Breast epithelium (tissue), 4 donors: ENCODE measurements around the gene SLC18A2. TPM values are rescaled to one million over a fixed set of nuclear protein-coding genes. Genes with fewer than 3 reads are reported as not detected.
A peak's percentile ranks its signal among the peaks of the same experiment; 100 is the strongest.

Experiments used
- DNase-seq, 2 donors: peaks; one replicate each; pipeline ENCODE4 v3.0.0-alpha.2; 2019; ENCODE audit warnings: low spot score in 2 of 2
- H3K27ac ChIP-seq, 2 donors: fragments of 200-600 bp; sonication (generic) in 1 of 2; one replicate each; pipeline ENCODE4 v1.5.1; 2016 to 2019; ENCODE audit warnings: mild to moderate bottlenecking in 1 of 2
- H3K27me3 ChIP-seq, 2 donors: fragments of 200-600 bp; sonication (generic) in 1 of 2; one replicate each; pipeline versions ENCODE4 v1.5.1 to v1.6.0; 2017 to 2019; ENCODE audit warnings: control low read depth in 1 of 2, mild to moderate bottlenecking in 1 of 2
- H3K36me3 ChIP-seq: fragments of 200-600 bp; one replicate; pipeline ENCODE4 v1.5.1; 2019
- H3K4me1 ChIP-seq, 2 donors: fragments of 200-600 bp; sonication (generic); one replicate each; pipeline ENCODE4 v1.5.1; 2016 to 2019; ENCODE audit warnings: control low read depth in 1 of 2
- H3K4me3 ChIP-seq, 3 donors: fragments of 200-600 bp; sonication (generic); 1 replicate in 2 of 3; 2 replicates in 1 of 3; pipeline ENCODE4 v1.5.1; 2016 to 2019; ENCODE audit warnings: mild to moderate bottlenecking in 3 of 3, moderate library complexity in 2 of 3
- H3K9me3 ChIP-seq, 2 donors: fragments of 200-600 bp; sonication (generic) in 1 of 2; one replicate each; pipeline ENCODE4 v1.5.1; 2016 to 2019; ENCODE audit warnings: control low read depth in 1 of 2
- CTCF ChIP-seq, 3 donors: fragments of 450-650 bp; IDR thresholded peaks; one replicate each; pipeline ENCODE4 v1.5.1; 2016 to 2017; ENCODE audit warnings: antibody characterized with exemption in 3 of 3, mild to moderate bottlenecking in 3 of 3, moderate library complexity in 3 of 3
- POLR2A ChIP-seq: fragments of 450-650 bp; IDR thresholded peaks from one replicate; pipeline ENCODE4 v1.6.1; 2016; ENCODE audit warnings: antibody characterized with exemption, mild to moderate bottlenecking, moderate library complexity
- POLR2AphosphoS5 ChIP-seq, 3 donors: sonication (generic); formaldehyde crosslinking; IDR thresholded peaks; one replicate each; pipeline ENCODE4 v1.6.1; 2017; ENCODE audit warnings: antibody characterized with exemption in 3 of 3
- intact Hi-C: fragments of 100-400 bp; cut with DNase I; formaldehyde crosslinking; loops from one replicate; pipeline ENCODE4 v1.15.1; 2023; ENCODE audit warnings: low total_unique reads
- total RNA-seq, 3 donors: library from RNA; depleted of rRNA; stranded (reverse); fragments of >200 nt; gene quantifications; one replicate each; pipeline ENCODE4 v1.1.0, GENCODE V29; 2016

The SLC18A2 gene
- total RNA-seq, 3 donors from 2014 or later, result 0.73 to 2.1 TPM; not detected in 1

GRCh38 chr10:117212176-117212575 lies 28.7 kb upstream of the SLC18A2 start:
- H3K27me3 ChIP-seq, result peaks cover 0 to 13% of the 10 kb centered on the region in 2 donors
- no peak overlapping the region for H3K27ac ChIP-seq
- DNase-seq, result no peak
- peaks cover 5 to 28% of the 10 kb centered on the region in 2 donors for H3K9me3 ChIP-seq
- intact Hi-C loops, result no loop called here
- H3K4me3 ChIP-seq, result no peak overlapping the region
- peaks cover 2 to 8% of the 10 kb centered on the region in 2 donors for H3K4me1 ChIP-seq
- H3K36me3 ChIP-seq, result no peaks in the 10 kb centered on the region
- TF ChIP-seq POLR2A (no peak), CTCF (IDR thresholded peaks at IDR 0.05) (no peak), POLR2AphosphoS5 (IDR thresholded peaks at IDR 0.05) (no peak)

GRCh38 chr10:117214401-117214800 lies 26.5 kb upstream of the SLC18A2 start:
- Histone ChIP-seq H3K9me3 (peaks cover 5 to 28% of the 10 kb centered on the region in 2 donors), H3K4me1 (peaks cover 3 to 10% of the 10 kb centered on the region in 2 donors), H3K27me3 (peaks cover 0 to 13% of the 10 kb centered on the region in 2 donors), H3K36me3 (no peaks in the 10 kb centered on the region), H3K27ac (no peak overlapping the region), H3K4me3 (no peak overlapping the region)
- intact Hi-C loops, result no loop called here
- TF ChIP-seq POLR2A, result no peak
- TF ChIP-seq POLR2AphosphoS5 (IDR thresholded peaks at IDR 0.05), result no peak
- no peak for TF ChIP-seq CTCF (IDR thresholded peaks at IDR 0.05)
- DNase-seq, result no peak

- Histone ChIP-seq H3K9me3 (peaks cover 5 to 28% of the 10 kb centered on the region in 2 donors), H3K4me1 (peaks cover 3 to 10% of the 10 kb centered on the region in 2 donors), H3K4me3 (no peak overlapping the region), H3K27me3 (peaks cover 0 to 13% of the 10 kb centered on the region in 2 donors), H3K36me3 (no peaks in the 10 kb centered on the region), H3K27ac (no peak overlapping the region)
- intact Hi-C loops, result no loop called here
- TF ChIP-seq POLR2AphosphoS5 (IDR thresholded peaks at IDR 0.05) (no peak), POLR2A (no peak), CTCF (IDR thresholded peaks at IDR 0.05) (no peak)
- no peak for DNase-seq
These were observed 25.8 kb upstream of the SLC18A2 start for GRCh38 chr10:117215079-117215478.

GRCh38 chr10:117216028-117216427 lies 24.9 kb upstream of the SLC18A2 start:
- H3K4me3 ChIP-seq, result peak overlapping the region in 1 of 3 donors; percentile 70
- intact Hi-C loops, result no loop called here
- no peaks in the 10 kb centered on the region for H3K36me3 ChIP-seq

More at GRCh38 chr10:117216028-117216427, 24.9 kb upstream of the SLC18A2 start:
- Histone ChIP-seq H3K27ac (no peak overlapping the region), H3K4me1 (peaks cover 3 to 10% of the 10 kb centered on the region in 2 donors), H3K9me3 (peaks cover 4 to 25% of the 10 kb centered on the region in 2 donors), H3K27me3 (peaks cover 0 to 15% of the 10 kb centered on the region in 2 donors)
- DNase-seq, result no peak
- TF ChIP-seq POLR2AphosphoS5 (IDR thresholded peaks at IDR 0.05) (no peak), CTCF (IDR thresholded peaks at IDR 0.05) (no peak), POLR2A (no peak)
